Measurements from ENCODE around the gene MTUS2.

DNA sequence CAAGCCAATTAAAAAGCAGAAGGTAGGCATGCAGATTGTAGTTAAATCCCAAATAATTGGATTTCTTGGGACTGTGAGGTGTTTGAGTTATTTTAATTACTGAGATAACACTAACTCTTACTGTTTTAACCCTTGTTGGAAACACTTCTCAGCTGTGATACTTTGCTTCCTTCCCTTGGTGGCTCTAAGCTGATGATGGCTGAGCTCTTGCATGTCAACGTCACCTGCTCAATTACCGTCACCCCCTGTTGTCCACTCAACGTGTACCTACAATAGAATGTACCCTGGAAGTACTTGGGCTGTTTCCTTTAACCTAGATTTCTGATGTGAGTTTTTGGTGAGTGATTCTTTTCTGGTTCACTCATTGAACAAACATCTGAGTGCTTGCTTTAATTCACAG, 471.9 kb downstream of the MTUS2 start:
- TF ChIP-seq, protein P1, sequence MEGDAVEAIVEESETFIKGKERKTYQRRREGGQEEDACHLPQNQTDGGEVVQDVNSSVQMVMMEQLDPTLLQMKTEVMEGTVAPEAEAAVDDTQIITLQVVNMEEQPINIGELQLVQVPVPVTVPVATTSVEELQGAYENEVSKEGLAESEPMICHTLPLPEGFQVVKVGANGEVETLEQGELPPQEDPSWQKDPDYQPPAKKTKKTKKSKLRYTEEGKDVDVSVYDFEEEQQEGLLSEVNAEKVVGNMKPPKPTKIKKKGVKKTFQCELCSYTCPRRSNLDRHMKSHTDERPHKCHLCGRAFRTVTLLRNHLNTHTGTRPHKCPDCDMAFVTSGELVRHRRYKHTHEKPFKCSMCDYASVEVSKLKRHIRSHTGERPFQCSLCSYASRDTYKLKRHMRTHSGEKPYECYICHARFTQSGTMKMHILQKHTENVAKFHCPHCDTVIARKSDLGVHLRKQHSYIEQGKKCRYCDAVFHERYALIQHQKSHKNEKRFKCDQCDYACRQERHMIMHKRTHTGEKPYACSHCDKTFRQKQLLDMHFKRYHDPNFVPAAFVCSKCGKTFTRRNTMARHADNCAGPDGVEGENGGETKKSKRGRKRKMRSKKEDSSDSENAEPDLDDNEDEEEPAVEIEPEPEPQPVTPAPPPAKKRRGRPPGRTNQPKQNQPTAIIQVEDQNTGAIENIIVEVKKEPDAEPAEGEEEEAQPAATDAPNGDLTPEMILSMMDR (IDR thresholded peaks at IDR 0.05): no peak
- TF ChIP-seq ZFX (IDR thresholded peaks at IDR 0.05; ENCODE audit: borderline replicate concordance): no peak

Data from 22Rv1 (cell line).